Effector memory CD4-positive, alpha-beta T cell (primary cell): ENCODE results near the gene KIAA1755.

Experiments used
- DNase-seq, 3 donors: peaks; one replicate each; pipeline ENCODE4 v3.0.0-alpha.2; 2020
- H3K27ac ChIP-seq: 2 replicates; pipeline ENCODE4 v1.7.0; 2013; ENCODE audit warnings: mild to moderate bottlenecking, low read length, moderate library complexity; ENCODE audit not compliant: insufficient read depth, poor library complexity, severe bottlenecking
- H3K27me3 ChIP-seq: replicated peaks from 2 replicates; pipeline ENCODE4 v1.7.0; 2013; ENCODE audit warnings: mild to moderate bottlenecking, low read length; ENCODE audit not compliant: insufficient read depth, control insufficient read depth, poor library complexity, severe bottlenecking
- H3K36me3 ChIP-seq: 2 replicates; pipeline ENCODE4 v1.7.0; 2013; ENCODE audit warnings: mild to moderate bottlenecking, low read length, moderate library complexity; ENCODE audit not compliant: control insufficient read depth, insufficient read depth
- H3K4me1 ChIP-seq: 2 replicates; pipeline ENCODE4 v1.7.0; 2013; ENCODE audit warnings: low read length, mild to moderate bottlenecking; ENCODE audit not compliant: control insufficient read depth, insufficient read depth, poor library complexity, severe bottlenecking
- H3K4me3 ChIP-seq: 2 replicates; pipeline ENCODE4 v1.7.0; 2013; ENCODE audit warnings: low read length, low read depth, mild to moderate bottlenecking; ENCODE audit not compliant: insufficient read depth, poor library complexity, severe bottlenecking
- H3K9me3 ChIP-seq: 2 replicates; pipeline ENCODE4 v1.7.0; 2013; ENCODE audit warnings: mild to moderate bottlenecking, low read length, moderate library complexity; ENCODE audit not compliant: control insufficient read depth

KIAA1755 gene

DNA sequence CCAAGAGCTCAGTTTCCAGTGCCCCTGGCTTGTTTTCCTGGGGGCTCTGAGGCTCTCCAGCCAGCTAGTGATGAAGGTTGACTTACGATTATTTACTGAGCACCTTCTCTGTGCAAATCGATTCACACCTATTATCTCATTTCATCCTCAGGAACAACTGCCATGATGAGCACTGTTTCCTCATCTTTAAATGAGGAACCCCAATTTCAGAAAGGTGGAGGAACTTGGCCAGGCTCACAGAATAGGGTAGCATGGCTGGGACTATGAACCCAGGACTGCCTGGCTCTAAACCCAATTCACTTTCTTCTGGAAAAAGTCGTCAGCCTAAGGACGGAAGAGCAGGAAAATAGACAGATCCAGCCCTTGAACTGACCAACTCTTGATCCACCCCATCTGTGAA is 39.9 kb upstream of the KIAA1755 start:
- DNase-seq, result no peak
- no peak overlapping the region for H3K4me3 ChIP-seq
- H3K27me3 ChIP-seq, result peaks cover 5% of the 10 kb centered on the region
- H3K9me3 ChIP-seq, result no peaks in the 10 kb centered on the region
- no peak overlapping the region for H3K27ac ChIP-seq
- no peaks in the 10 kb centered on the region for H3K36me3 ChIP-seq
- peaks cover 5% of the 10 kb centered on the region for H3K4me1 ChIP-seq

GRCh38 chr20:38299963-38300362 is 39.4 kb upstream of the KIAA1755 start:
- Histone ChIP-seq H3K4me1 (peaks cover 5% of the 10 kb centered on the region), H3K27ac (no peak overlapping the region), H3K27me3 (peaks cover 5% of the 10 kb centered on the region), H3K4me3 (no peak overlapping the region), H3K36me3 (no peaks in the 10 kb centered on the region), H3K9me3 (no peaks in the 10 kb centered on the region)
- no peak for DNase-seq

GRCh38 chr20:38298768-38299288 is 38.3 kb upstream of the KIAA1755 start:
- Histone ChIP-seq H3K4me1 (peaks cover 1% of the 10 kb centered on the region), H3K9me3 (no peaks in the 10 kb centered on the region), H3K36me3 (no peaks in the 10 kb centered on the region), H3K4me3 (no peak overlapping the region), H3K27ac (no peak overlapping the region), H3K27me3 (peaks cover 5% of the 10 kb centered on the region)
- DNase-seq, result no peak

- no peak for DNase-seq
- no peaks in the 10 kb centered on the region for H3K9me3 ChIP-seq
- H3K4me3 ChIP-seq, result no peak overlapping the region
- no peak overlapping the region for H3K27ac ChIP-seq
- H3K4me1 ChIP-seq, result no peaks in the 10 kb centered on the region
- peaks cover 4% of the 10 kb centered on the region for H3K27me3 ChIP-seq
- H3K36me3 ChIP-seq, result no peaks in the 10 kb centered on the region
These were observed 37.6 kb upstream of the KIAA1755 start for GRCh38 chr20:38297916-38298674.

DNA sequence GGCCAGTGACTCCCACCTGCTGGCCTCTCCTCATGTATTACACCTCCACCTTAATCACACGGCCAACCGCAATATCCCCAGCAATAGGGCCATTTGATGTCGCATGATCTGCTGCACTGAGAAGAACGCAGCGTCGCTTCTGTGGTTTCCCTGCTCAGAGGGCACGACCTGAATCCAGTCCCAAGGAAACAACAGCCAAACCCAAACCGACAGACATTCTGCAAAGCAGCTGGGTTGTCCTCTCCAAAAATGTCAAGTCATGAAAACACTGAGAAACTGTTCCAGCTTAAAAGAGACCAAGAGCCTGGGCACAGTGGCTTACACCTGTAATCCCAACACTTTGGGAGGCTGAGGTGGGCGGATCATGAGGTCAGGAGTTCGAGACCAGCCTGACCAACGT is 35.9 kb upstream of the KIAA1755 start:
- Histone ChIP-seq H3K36me3 (no peaks in the 10 kb centered on the region), H3K4me3 (no peak overlapping the region), H3K9me3 (no peaks in the 10 kb centered on the region), H3K4me1 (no peaks in the 10 kb centered on the region), H3K27ac (no peak overlapping the region), H3K27me3 (no peaks in the 10 kb centered on the region)
- no peak for DNase-seq

DNA sequence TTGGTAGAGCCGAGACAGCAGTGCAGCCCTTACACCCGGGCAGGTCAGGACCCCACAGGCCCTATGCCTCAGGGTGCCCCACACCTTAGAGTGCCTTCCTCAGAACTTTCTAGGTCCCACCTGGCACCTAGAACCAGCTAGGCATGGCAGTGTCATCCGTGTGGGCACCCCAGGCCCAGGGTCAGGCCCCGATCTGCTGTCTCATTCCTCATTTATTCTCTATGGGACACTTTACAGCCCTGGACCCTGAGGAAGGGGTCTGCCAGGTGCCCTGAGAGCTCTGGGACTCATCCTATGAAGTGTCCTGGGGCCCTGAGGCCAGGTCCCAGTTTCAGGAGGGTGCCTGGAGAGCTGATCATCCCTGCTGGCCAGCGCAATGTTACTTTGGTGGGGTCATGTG is 35.3 kb upstream of the KIAA1755 start:
- Histone ChIP-seq H3K9me3 (no peaks in the 10 kb centered on the region), H3K4me1 (no peaks in the 10 kb centered on the region), H3K27ac (no peak overlapping the region), H3K27me3 (no peaks in the 10 kb centered on the region), H3K4me3 (no peak overlapping the region), H3K36me3 (no peaks in the 10 kb centered on the region)
- no peak for DNase-seq

DNA sequence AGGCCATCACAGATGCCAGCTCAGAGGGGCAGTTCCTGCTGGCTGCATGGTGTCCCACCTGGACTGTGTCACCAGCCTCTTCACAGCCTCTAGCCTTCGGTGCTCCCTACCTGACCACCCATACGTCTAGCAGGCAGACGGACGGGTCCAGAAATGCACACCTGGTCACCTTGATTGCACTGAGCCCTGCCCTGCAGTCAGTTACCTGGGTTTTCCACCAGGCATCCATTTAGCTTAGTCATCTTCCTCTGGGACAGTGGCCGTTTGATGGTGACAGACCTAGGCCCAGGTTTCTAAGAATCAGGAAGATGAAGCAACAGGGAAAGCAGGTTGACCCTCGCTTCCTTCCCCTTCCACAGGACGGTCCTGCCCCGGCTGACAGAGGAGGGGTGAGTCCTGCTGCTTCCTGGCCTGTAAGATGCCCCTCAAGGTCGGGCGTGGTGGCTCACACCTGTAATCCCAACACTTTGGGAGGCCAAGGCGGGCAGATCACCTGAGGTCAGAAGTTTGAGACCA is 33.6 kb upstream of the KIAA1755 start:
- H3K4me3 ChIP-seq, result no peak overlapping the region
- H3K27me3 ChIP-seq, result no peaks in the 10 kb centered on the region
- DNase-seq, result no peak
- no peaks in the 10 kb centered on the region for H3K36me3 ChIP-seq
- H3K27ac ChIP-seq, result no peak overlapping the region
- no peaks in the 10 kb centered on the region for H3K4me1 ChIP-seq
- no peaks in the 10 kb centered on the region for H3K9me3 ChIP-seq

- H3K9me3 ChIP-seq, result no peaks in the 10 kb centered on the region
- H3K27me3 ChIP-seq, result no peaks in the 10 kb centered on the region
- no peak for DNase-seq
- H3K36me3 ChIP-seq, result no peaks in the 10 kb centered on the region
- no peak overlapping the region for H3K27ac ChIP-seq
- no peaks in the 10 kb centered on the region for H3K4me1 ChIP-seq
- no peak overlapping the region for H3K4me3 ChIP-seq
These were observed 33.0 kb upstream of the KIAA1755 start for GRCh38 chr20:38293491-38294065.

DNA sequence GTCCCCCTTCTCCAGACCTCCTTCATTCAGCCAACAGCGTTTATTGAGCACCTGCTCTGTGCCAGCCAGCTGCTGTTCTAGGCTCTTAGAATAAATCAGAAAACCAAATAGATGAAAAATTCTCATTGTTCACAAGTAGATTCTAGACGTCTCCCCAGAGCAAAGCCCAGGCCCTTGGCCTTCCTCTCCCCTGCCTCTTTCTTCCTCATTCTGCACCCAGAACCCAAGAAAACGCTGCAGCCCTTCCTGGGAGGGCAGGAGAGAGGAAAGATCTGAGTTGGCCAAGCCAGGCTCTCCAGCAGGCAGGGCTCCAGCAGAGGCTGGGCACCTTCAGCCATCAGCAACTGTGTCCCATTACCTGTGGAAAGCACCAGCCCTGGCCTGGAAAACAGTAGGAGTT is 31.4 kb upstream of the KIAA1755 start:
- Histone ChIP-seq H3K9me3 (no peaks in the 10 kb centered on the region), H3K27ac (no peak overlapping the region), H3K36me3 (no peaks in the 10 kb centered on the region), H3K4me1 (no peaks in the 10 kb centered on the region), H3K27me3 (no peaks in the 10 kb centered on the region), H3K4me3 (no peak overlapping the region)
- DNase-seq, result no peak
